ENCODE results near the gene RNF145. TPM values are rescaled to one million over a fixed set of nuclear protein-coding genes. Genes with fewer than 3 reads are reported as not detected.
"Not testable (repeated sequence)": the region's sequence is repeated elsewhere in the genome, so short reads cannot be mapped to it uniquely, and the experiment has no call there.

The RNF145 gene
- total and polyA plus RNA-seq, 5 donors from 2014 or later, result 8.8 to 67.9 (median 11.3) TPM

GRCh38 chr5:159230657-159231056 lies 21.3 kb upstream of the RNF145 start:
- no peaks in the 10 kb centered on the region for H3K36me3 Mint-ChIP-seq
- ATAC-seq (ENCODE audit: low read depth in 2 of 2) (no peak), DNase-seq (no peak)
- no peaks in the 10 kb centered on the region for H3K27me3 Mint-ChIP-seq
- H3K4me3 ChIP-seq (ENCODE audit: low read depth, low read length), result no peak overlapping the region
- H3K27me3 ChIP-seq (ENCODE audit: control insufficient read depth, insufficient read depth, low read length), result no peaks in the 10 kb centered on the region
- no peak overlapping the region for H3K4me3 Mint-ChIP-seq
- no peaks in the 10 kb centered on the region for H3K4me1 Mint-ChIP-seq
- no peak overlapping the region for H3K27ac ChIP-seq (ENCODE audit: insufficient read depth, low read length, poor library complexity, severe bottlenecking)
- H3K4me1 ChIP-seq (ENCODE audit: control insufficient read depth, insufficient read depth, low read length, poor library complexity, severe bottlenecking), result no peaks in the 10 kb centered on the region
- H3K9me3 Mint-ChIP-seq, result peaks cover 0 to 1% (median 0%) of the 10 kb centered on the region in 7 donors
- H3K36me3 ChIP-seq (ENCODE audit: control insufficient read depth, insufficient read depth, low read length), result no peaks in the 10 kb centered on the region
- no peak overlapping the region for H3K27ac Mint-ChIP-seq
- H3K9me3 ChIP-seq (ENCODE audit: control insufficient read depth in 2 of 2, low read length in 2 of 2), result no peaks in the 10 kb centered on the region

- not testable (repeated sequence) for DNase-seq; H3K27ac ChIP-seq (ENCODE audit: insufficient read depth, low read length, poor library complexity, severe bottlenecking); H3K4me3 Mint-ChIP-seq; H3K4me3 ChIP-seq (ENCODE audit: low read depth, low read length); H3K9me3 ChIP-seq (ENCODE audit: control insufficient read depth in 2 of 2, low read length in 2 of 2); H3K36me3 ChIP-seq (ENCODE audit: control insufficient read depth, insufficient read depth, low read length); H3K27me3 ChIP-seq (ENCODE audit: control insufficient read depth, insufficient read depth, low read length); H3K4me1 ChIP-seq (ENCODE audit: control insufficient read depth, insufficient read depth, low read length, poor library complexity, severe bottlenecking); H3K4me1 Mint-ChIP-seq; H3K27ac Mint-ChIP-seq; H3K36me3 Mint-ChIP-seq; H3K27me3 Mint-ChIP-seq; H3K9me3 Mint-ChIP-seq; ATAC-seq (ENCODE audit: low read depth in 2 of 2)
These were observed 18.7 kb upstream of the RNF145 start for GRCh38 chr5:159228097-159228496.

- Mint-ChIP-seq H3K9me3 (peaks cover 0 to 1% (median 0%) of the 10 kb centered on the region in 7 donors), H3K27me3 (no peaks in the 10 kb centered on the region), H3K36me3 (no peaks in the 10 kb centered on the region), H3K4me1 (no peaks in the 10 kb centered on the region), H3K27ac (no peak overlapping the region), H3K4me3 (no peak overlapping the region)
- DNase-seq (no peak), ATAC-seq (ENCODE audit: low read depth in 2 of 2) (no peak)
- no peaks in the 10 kb centered on the region for H3K4me1 ChIP-seq (ENCODE audit: control insufficient read depth, insufficient read depth, low read length, poor library complexity, severe bottlenecking)
- no peaks in the 10 kb centered on the region for H3K36me3 ChIP-seq (ENCODE audit: control insufficient read depth, insufficient read depth, low read length)
- no peak overlapping the region for H3K27ac ChIP-seq (ENCODE audit: insufficient read depth, low read length, poor library complexity, severe bottlenecking)
- no peaks in the 10 kb centered on the region for H3K9me3 ChIP-seq (ENCODE audit: control insufficient read depth in 2 of 2, low read length in 2 of 2)
- H3K27me3 ChIP-seq (ENCODE audit: control insufficient read depth, insufficient read depth, low read length), result no peaks in the 10 kb centered on the region
- no peak overlapping the region for H3K4me3 ChIP-seq (ENCODE audit: low read depth, low read length)
These were observed 18.1 kb upstream of the RNF145 start for GRCh38 chr5:159227452-159227851.

GRCh38 chr5:159226451-159226850 lies 17.1 kb upstream of the RNF145 start:
- Histone ChIP-seq H3K9me3 (ENCODE audit: control insufficient read depth in 2 of 2, low read length in 2 of 2) (no peaks in the 10 kb centered on the region), H3K27ac (ENCODE audit: insufficient read depth, low read length, poor library complexity, severe bottlenecking) (no peak overlapping the region), H3K36me3 (ENCODE audit: control insufficient read depth, insufficient read depth, low read length) (no peaks in the 10 kb centered on the region), H3K27me3 (ENCODE audit: control insufficient read depth, insufficient read depth, low read length) (no peaks in the 10 kb centered on the region), H3K4me1 (ENCODE audit: control insufficient read depth, insufficient read depth, low read length, poor library complexity, severe bottlenecking) (no peaks in the 10 kb centered on the region), H3K4me3 (ENCODE audit: low read depth, low read length) (no peak overlapping the region)
- peaks cover 0 to 1% (median 0%) of the 10 kb centered on the region in 7 donors for H3K9me3 Mint-ChIP-seq
- H3K4me3 Mint-ChIP-seq, result no peak overlapping the region
- H3K36me3 Mint-ChIP-seq, result no peaks in the 10 kb centered on the region
- H3K27me3 Mint-ChIP-seq, result no peaks in the 10 kb centered on the region
- ATAC-seq (ENCODE audit: low read depth in 2 of 2) (no peak), DNase-seq (no peak)
- H3K27ac Mint-ChIP-seq, result no peak overlapping the region
- H3K4me1 Mint-ChIP-seq, result no peaks in the 10 kb centered on the region

GRCh38 chr5:159224471-159224870 lies 15.1 kb upstream of the RNF145 start:
- no peak overlapping the region for H3K27ac ChIP-seq (ENCODE audit: insufficient read depth, low read length, poor library complexity, severe bottlenecking)
- H3K27me3 ChIP-seq (ENCODE audit: control insufficient read depth, insufficient read depth, low read length), result no peaks in the 10 kb centered on the region
- DNase-seq (no peak), ATAC-seq (ENCODE audit: low read depth in 2 of 2) (no peak)
- Mint-ChIP-seq H3K27me3 (no peaks in the 10 kb centered on the region), H3K9me3 (peaks cover 0 to 1% (median 0%) of the 10 kb centered on the region in 7 donors), H3K4me3 (no peak overlapping the region), H3K27ac (peak overlapping the region in 1 of 3 donors; percentile 84), H3K36me3 (no peaks in the 10 kb centered on the region), H3K4me1 (no peaks in the 10 kb centered on the region)
- no peaks in the 10 kb centered on the region for H3K4me1 ChIP-seq (ENCODE audit: control insufficient read depth, insufficient read depth, low read length, poor library complexity, severe bottlenecking)
- no peak overlapping the region for H3K4me3 ChIP-seq (ENCODE audit: low read depth, low read length)
- H3K36me3 ChIP-seq (ENCODE audit: control insufficient read depth, insufficient read depth, low read length), result no peaks in the 10 kb centered on the region
- H3K9me3 ChIP-seq (ENCODE audit: control insufficient read depth in 2 of 2, low read length in 2 of 2), result no peaks in the 10 kb centered on the region

GRCh38 chr5:159223469-159223868 lies 14.1 kb upstream of the RNF145 start:
- Mint-ChIP-seq H3K4me3 (no peak overlapping the region), H3K4me1 (no peaks in the 10 kb centered on the region), H3K9me3 (peaks cover 0 to 1% (median 0%) of the 10 kb centered on the region in 7 donors), H3K36me3 (no peaks in the 10 kb centered on the region), H3K27ac (no peak overlapping the region), H3K27me3 (no peaks in the 10 kb centered on the region)
- H3K27ac ChIP-seq (ENCODE audit: insufficient read depth, low read length, poor library complexity, severe bottlenecking), result no peak overlapping the region
- no peaks in the 10 kb centered on the region for H3K4me1 ChIP-seq (ENCODE audit: control insufficient read depth, insufficient read depth, low read length, poor library complexity, severe bottlenecking)
- DNase-seq (no peak), ATAC-seq (ENCODE audit: low read depth in 2 of 2) (no peak)
- no peak overlapping the region for H3K4me3 ChIP-seq (ENCODE audit: low read depth, low read length)
- no peaks in the 10 kb centered on the region for H3K36me3 ChIP-seq (ENCODE audit: control insufficient read depth, insufficient read depth, low read length)
- no peaks in the 10 kb centered on the region for H3K27me3 ChIP-seq (ENCODE audit: control insufficient read depth, insufficient read depth, low read length)
- H3K9me3 ChIP-seq (ENCODE audit: control insufficient read depth in 2 of 2, low read length in 2 of 2), result no peaks in the 10 kb centered on the region

- no peaks in the 10 kb centered on the region for H3K27me3 Mint-ChIP-seq
- Histone ChIP-seq H3K27me3 (ENCODE audit: control insufficient read depth, insufficient read depth, low read length) (no peaks in the 10 kb centered on the region), H3K36me3 (ENCODE audit: control insufficient read depth, insufficient read depth, low read length) (no peaks in the 10 kb centered on the region), H3K9me3 (ENCODE audit: control insufficient read depth in 2 of 2, low read length in 2 of 2) (no peaks in the 10 kb centered on the region), H3K27ac (ENCODE audit: insufficient read depth, low read length, poor library complexity, severe bottlenecking) (no peak overlapping the region), H3K4me1 (ENCODE audit: control insufficient read depth, insufficient read depth, low read length, poor library complexity, severe bottlenecking) (no peaks in the 10 kb centered on the region), H3K4me3 (ENCODE audit: low read depth, low read length) (no peak overlapping the region)
- no peaks in the 10 kb centered on the region for H3K36me3 Mint-ChIP-seq
- H3K9me3 Mint-ChIP-seq, result peaks cover 0 to 1% (median 0%) of the 10 kb centered on the region in 7 donors
- H3K4me1 Mint-ChIP-seq, result no peaks in the 10 kb centered on the region
- ATAC-seq (ENCODE audit: low read depth in 2 of 2) (no peak), DNase-seq (no peak)
- no peak overlapping the region for H3K4me3 Mint-ChIP-seq
- H3K27ac Mint-ChIP-seq, result no peak overlapping the region
These were observed 10.9 kb upstream of the RNF145 start for GRCh38 chr5:159220206-159220605.

GRCh38 chr5:159218595-159219023 lies 9.3 kb upstream of the RNF145 start:
- Histone ChIP-seq H3K27ac (ENCODE audit: insufficient read depth, low read length, poor library complexity, severe bottlenecking) (no peak overlapping the region), H3K27me3 (ENCODE audit: control insufficient read depth, insufficient read depth, low read length) (no peaks in the 10 kb centered on the region), H3K4me1 (ENCODE audit: control insufficient read depth, insufficient read depth, low read length, poor library complexity, severe bottlenecking) (no peaks in the 10 kb centered on the region), H3K9me3 (ENCODE audit: control insufficient read depth in 2 of 2, low read length in 2 of 2) (no peaks in the 10 kb centered on the region), H3K36me3 (ENCODE audit: control insufficient read depth, insufficient read depth, low read length) (no peaks in the 10 kb centered on the region), H3K4me3 (ENCODE audit: low read depth, low read length) (no peak overlapping the region)
- H3K36me3 Mint-ChIP-seq, result no peaks in the 10 kb centered on the region
- no peak for DNase-seq
- H3K27me3 Mint-ChIP-seq, result no peaks in the 10 kb centered on the region
- no peak overlapping the region for H3K4me3 Mint-ChIP-seq
- H3K4me1 Mint-ChIP-seq, result no peaks in the 10 kb centered on the region
- H3K27ac Mint-ChIP-seq, result no peak overlapping the region
- no peak for ATAC-seq (ENCODE audit: low read depth in 2 of 2)
- H3K9me3 Mint-ChIP-seq, result no peaks in the 10 kb centered on the region
